Activated T-cell treated with anti-CD3 and anti-CD28 coated beads for 24 hours (primary cell): ENCODE data around the gene PGLYRP2.

Experiments used
- DNase-seq: peaks from one replicate; pipeline ENCODE4 v3.0.0-alpha.2; 2020; ENCODE audit warnings: low read depth

PGLYRP2 gene

GRCh38 chr19:15423130-15423529 lies 56.2 kb downstream of the PGLYRP2 start:
- DNase-seq: no peak

- no peak for DNase-seq
These were observed 56.8 kb downstream of the PGLYRP2 start for GRCh38 chr19:15422296-15423075.

GRCh38 chr19:15421721-15422260 lies 57.5 kb downstream of the PGLYRP2 start:
- no peak for DNase-seq

GRCh38 chr19:15421136-15421695 lies 58.1 kb downstream of the PGLYRP2 start:
- no peak for DNase-seq

GRCh38 chr19:15419413-15420025 lies 59.8 kb downstream of the PGLYRP2 start:
- no peak for DNase-seq
